SK-N-SH treated with all-trans-retinoic acid at 6 μM for 48 hours (cell line): ENCODE measurements around the gene AP4S1.

Experiments used
- ATAC-seq: fragments of 200-7000 bp; cut with Tn5 transposase; 3 replicates; pipeline ENCODE4 v1.9.1; 2020; ENCODE audit warnings: mild to moderate bottlenecking, moderate library complexity
- ARNTL ChIP-seq: fragments of 450-650 bp; formaldehyde crosslinking; IDR thresholded peaks from 2 replicates; pipeline ENCODE4 v1.5.0; 2020; ENCODE audit warnings: low read depth, mild to moderate bottlenecking, moderate library complexity, borderline replicate concordance
- BACH2 ChIP-seq: fragments of 250-450 bp; sonication (Bioruptor Pico); IDR thresholded peaks from 2 replicates; pipeline ENCODE4 v1.9.0; 2021; ENCODE audit warnings: mild to moderate bottlenecking, borderline replicate concordance
- CSDC2 ChIP-seq: fragments of 250-450 bp; sonication (Bioruptor Pico); IDR thresholded peaks from 2 replicates; pipeline ENCODE4 v1.5.0; 2020; ENCODE audit warnings: mild to moderate bottlenecking, moderate library complexity
- CSRNP3 ChIP-seq: fragments of 250-450 bp; sonication (Bioruptor Pico); IDR thresholded peaks from 2 replicates; pipeline ENCODE4 v1.5.1; 2021; ENCODE audit warnings: mild to moderate bottlenecking, moderate library complexity
- ESRRG ChIP-seq: fragments of 250-450 bp; sonication (Bioruptor Pico); IDR thresholded peaks from 2 replicates; pipeline ENCODE4 v1.6.1; 2021; ENCODE audit warnings: mild to moderate bottlenecking
- GLIS3 ChIP-seq: fragments of 250-450 bp; sonication (Bioruptor Pico); IDR thresholded peaks from 2 replicates; pipeline ENCODE4 v1.5.0; 2020; ENCODE audit warnings: mild to moderate bottlenecking, moderate library complexity
- ISL1 ChIP-seq: fragments of 250-450 bp; sonication (Bioruptor Pico); IDR thresholded peaks from 2 replicates; pipeline ENCODE4 v2.1.2; 2022; ENCODE audit warnings: mild to moderate bottlenecking, moderate library complexity
- PATZ1 ChIP-seq: fragments of 250-450 bp; sonication (Bioruptor Pico); IDR thresholded peaks from 2 replicates; pipeline ENCODE4 v1.8.0; 2020; ENCODE audit warnings: mild to moderate bottlenecking, moderate library complexity, borderline replicate concordance
- POU6F1 ChIP-seq: fragments of 250-450 bp; sonication (Bioruptor Pico); IDR thresholded peaks from 2 replicates; pipeline ENCODE4 v1.8.0; 2021; ENCODE audit warnings: low read depth, mild to moderate bottlenecking, moderate library complexity, borderline replicate concordance
- PPARA ChIP-seq: fragments of 250-450 bp; sonication (Bioruptor Pico); IDR thresholded peaks from 2 replicates; pipeline ENCODE4 v1.5.0; 2020; ENCODE audit warnings: mild to moderate bottlenecking, borderline replicate concordance
- SNAI2 ChIP-seq: fragments of 250-450 bp; sonication (Bioruptor Pico); IDR thresholded peaks from 2 replicates; pipeline ENCODE4 v1.5.0; 2020; ENCODE audit warnings: mild to moderate bottlenecking, moderate library complexity
- TCF4 ChIP-seq: fragments of 250-450 bp; sonication (Bioruptor Pico); IDR thresholded peaks from 2 replicates; pipeline ENCODE4 v1.8.0; 2021; ENCODE audit warnings: mild to moderate bottlenecking, moderate library complexity, borderline replicate concordance
- TOX ChIP-seq: fragments of 250-450 bp; sonication (Bioruptor Pico); IDR thresholded peaks from 2 replicates; pipeline ENCODE4 v1.8.0; 2021; ENCODE audit warnings: mild to moderate bottlenecking, moderate library complexity, borderline replicate concordance
- ZFP3 ChIP-seq: fragments of 250-450 bp; sonication (Bioruptor Pico); IDR thresholded peaks from 2 replicates; pipeline ENCODE4 v1.5.0; 2020; ENCODE audit warnings: mild to moderate bottlenecking, moderate library complexity
- ZNF565 ChIP-seq: fragments of 450-650 bp; formaldehyde crosslinking; conservative IDR thresholded peaks from 2 replicates; pipeline ENCODE4 v1.5.0; 2020; ENCODE audit warnings: low read depth, mild to moderate bottlenecking, moderate library complexity
- ZNF70 ChIP-seq: fragments of 450-650 bp; formaldehyde crosslinking; IDR thresholded peaks from 2 replicates; pipeline ENCODE4 v1.5.0; 2020; ENCODE audit warnings: mild to moderate bottlenecking, moderate library complexity
- TF ChIP-seq, protein P1 (sequence below): fragments of 250-450 bp; sonication (Bioruptor Pico); IDR thresholded peaks from 2 replicates; pipeline ENCODE4 v1.5.0; 2020; ENCODE audit warnings: mild to moderate bottlenecking, moderate library complexity

Gene AP4S1, protein sequence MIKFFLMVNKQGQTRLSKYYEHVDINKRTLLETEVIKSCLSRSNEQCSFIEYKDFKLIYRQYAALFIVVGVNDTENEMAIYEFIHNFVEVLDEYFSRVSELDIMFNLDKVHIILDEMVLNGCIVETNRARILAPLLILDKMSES

DNA sequence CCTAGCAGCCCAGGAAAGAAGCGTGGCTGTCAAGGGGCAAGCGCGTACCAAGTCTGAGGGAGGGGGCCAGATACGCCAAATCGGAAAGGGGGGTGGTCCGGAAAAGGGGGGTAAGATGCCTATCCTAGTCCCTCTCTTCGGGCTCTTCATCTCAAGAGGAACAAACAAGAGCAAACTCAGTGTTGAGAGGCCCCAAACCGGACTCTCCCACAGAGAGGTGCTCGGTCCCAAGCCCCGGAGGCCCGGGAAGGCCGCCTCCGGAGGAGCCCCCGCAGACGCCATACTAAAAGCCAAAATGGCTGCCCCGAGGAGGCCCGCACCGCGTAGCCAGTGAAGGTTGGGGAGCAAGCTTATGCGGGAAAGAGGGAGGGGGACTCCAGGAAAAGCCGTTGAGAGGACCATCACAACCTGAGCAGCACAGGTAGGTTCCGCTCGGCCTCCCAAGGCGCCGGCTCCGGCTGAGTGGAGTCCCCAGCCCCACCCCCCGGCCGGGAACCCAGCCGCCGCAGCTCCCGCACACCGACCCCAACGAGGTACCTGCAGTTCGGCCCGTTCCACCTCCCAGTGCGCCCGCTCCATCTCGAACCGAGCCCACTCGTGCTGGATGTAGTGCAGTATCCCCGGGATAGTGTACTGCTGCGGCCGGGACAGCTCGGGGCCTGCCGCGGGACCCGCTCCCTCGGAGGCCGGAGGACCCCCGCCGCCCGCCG lies at the start of gene AP4S1:
AP4S1 (plus strand) TSS at position 283 of the 710 bp plus-strand sequence. CDS start 40,548 bp downstream, outside the sequence.
- peak; percentile 60 for ATAC-seq
- TF ChIP-seq PPARA (CRISPR knock-in tag), result no peak
- TF ChIP-seq PATZ1 (CRISPR knock-in tag), result peak; percentile 87; the same call in 1 of the 2 replicates

DNA sequence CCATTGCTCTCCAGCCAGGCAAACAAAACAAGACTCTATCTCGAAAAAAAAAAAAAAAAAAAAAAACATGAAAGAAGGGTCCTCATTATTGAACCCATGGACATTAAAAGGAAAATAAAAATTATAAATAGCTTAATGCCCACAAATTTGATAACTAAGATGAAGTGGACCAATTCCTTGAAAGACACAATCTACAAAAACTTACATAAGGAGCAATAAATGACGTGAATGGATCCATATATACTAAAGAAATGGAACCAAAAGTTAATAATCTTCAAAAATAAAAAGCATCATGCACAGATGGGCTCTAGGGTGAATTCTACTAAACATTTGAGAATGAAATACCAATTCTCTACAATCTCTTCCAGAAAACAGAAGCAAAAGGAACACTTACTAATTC lies 47.7 kb upstream of the AP4S1 start:
- TF ChIP-seq POU6F1 (CRISPR knock-in tag) (no peak), ZNF70 (no peak), PPARA (CRISPR knock-in tag) (no peak), ISL1 (CRISPR knock-in tag) (no peak), ARNTL (no peak), BACH2 (CRISPR knock-in tag) (no peak), GLIS3 (CRISPR knock-in tag) (no peak)
- TF ChIP-seq, protein P1, sequence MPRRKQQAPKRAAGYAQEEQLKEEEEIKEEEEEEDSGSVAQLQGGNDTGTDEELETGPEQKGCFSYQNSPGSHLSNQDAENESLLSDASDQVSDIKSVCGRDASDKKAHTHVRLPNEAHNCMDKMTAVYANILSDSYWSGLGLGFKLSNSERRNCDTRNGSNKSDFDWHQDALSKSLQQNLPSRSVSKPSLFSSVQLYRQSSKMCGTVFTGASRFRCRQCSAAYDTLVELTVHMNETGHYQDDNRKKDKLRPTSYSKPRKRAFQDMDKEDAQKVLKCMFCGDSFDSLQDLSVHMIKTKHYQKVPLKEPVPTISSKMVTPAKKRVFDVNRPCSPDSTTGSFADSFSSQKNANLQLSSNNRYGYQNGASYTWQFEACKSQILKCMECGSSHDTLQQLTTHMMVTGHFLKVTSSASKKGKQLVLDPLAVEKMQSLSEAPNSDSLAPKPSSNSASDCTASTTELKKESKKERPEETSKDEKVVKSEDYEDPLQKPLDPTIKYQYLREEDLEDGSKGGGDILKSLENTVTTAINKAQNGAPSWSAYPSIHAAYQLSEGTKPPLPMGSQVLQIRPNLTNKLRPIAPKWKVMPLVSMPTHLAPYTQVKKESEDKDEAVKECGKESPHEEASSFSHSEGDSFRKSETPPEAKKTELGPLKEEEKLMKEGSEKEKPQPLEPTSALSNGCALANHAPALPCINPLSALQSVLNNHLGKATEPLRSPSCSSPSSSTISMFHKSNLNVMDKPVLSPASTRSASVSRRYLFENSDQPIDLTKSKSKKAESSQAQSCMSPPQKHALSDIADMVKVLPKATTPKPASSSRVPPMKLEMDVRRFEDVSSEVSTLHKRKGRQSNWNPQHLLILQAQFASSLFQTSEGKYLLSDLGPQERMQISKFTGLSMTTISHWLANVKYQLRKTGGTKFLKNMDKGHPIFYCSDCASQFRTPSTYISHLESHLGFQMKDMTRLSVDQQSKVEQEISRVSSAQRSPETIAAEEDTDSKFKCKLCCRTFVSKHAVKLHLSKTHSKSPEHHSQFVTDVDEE (CRISPR knock-in tag), result no peak
- no peak for ATAC-seq

DNA sequence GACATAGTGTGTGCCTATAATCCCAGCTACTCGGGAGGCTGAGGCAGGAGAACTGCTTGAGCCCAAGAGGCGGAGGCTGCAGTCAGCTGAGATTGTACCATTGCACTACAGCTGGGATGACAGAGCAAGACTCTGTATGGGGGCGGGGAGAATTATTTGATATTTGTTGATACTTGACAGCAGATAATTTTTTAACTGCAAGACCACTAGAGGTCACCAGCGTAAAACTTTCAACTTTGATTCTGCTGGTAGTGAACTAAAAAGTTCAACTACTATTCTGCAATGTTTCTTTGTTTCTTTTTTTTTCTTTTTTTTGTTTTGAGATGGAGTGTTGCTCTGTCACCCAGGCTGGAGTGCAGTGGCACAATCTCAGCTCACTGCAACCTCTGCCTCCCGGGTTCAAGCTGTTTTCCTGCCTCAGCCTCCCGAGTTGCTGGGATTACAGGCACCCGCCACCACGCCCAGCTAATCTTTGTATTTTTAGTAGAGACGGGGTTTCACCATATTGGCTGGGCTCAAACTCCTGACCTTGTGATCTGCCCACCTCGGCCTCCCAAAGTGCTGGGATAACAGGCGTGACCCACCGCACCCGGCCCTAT lies 45.2 kb upstream of the AP4S1 start:
- peak; percentile 93 for ATAC-seq

- no peak for ATAC-seq
- TF ChIP-seq CSDC2 (no peak), CSRNP3 (CRISPR knock-in tag) (no peak), TCF4 (CRISPR knock-in tag) (no peak), ESRRG (no peak), ZNF70 (no peak), ZNF565 (no peak), PATZ1 (CRISPR knock-in tag) (no peak), SNAI2 (CRISPR knock-in tag) (no peak), GLIS3 (CRISPR knock-in tag) (no peak), TOX (CRISPR knock-in tag) (no peak), ZFP3 (CRISPR knock-in tag) (no peak), BACH2 (CRISPR knock-in tag) (no peak), POU6F1 (CRISPR knock-in tag) (no peak), ISL1 (CRISPR knock-in tag) (no peak)
- TF ChIP-seq, all 23 proteins: peak for 0
These were observed 44.5 kb upstream of the AP4S1 start for GRCh38 chr14:30980980-30981379.
